Mesenchymal stem cell (in vitro differentiated cells and primary cell): ENCODE data around the gene ZNF607. TPM values are rescaled to one million over a fixed set of nuclear protein-coding genes. Genes with fewer than 3 reads are reported as not detected.
"Not testable (repeated sequence)": the region's sequence is repeated elsewhere in the genome, so short reads cannot be mapped to it uniquely, and the experiment has no call there.

Source experiments
- DNase-seq: peaks from one replicate; pipeline ENCODE4 v3.0.0-alpha.2; 2013
- H2AFZ ChIP-seq: one replicate; pipeline ENCODE4 v1.6.1; 2013; ENCODE audit warnings: low read depth, mild to moderate bottlenecking, control low read depth, inconsistent platforms, low read length, moderate library complexity
- H2AK5ac ChIP-seq: 2 replicates; pipeline ENCODE4 v1.6.1; 2013; ENCODE audit warnings: low read length, moderate library complexity, mild to moderate bottlenecking, inconsistent platforms; ENCODE audit not compliant: severe bottlenecking
- H2BK120ac ChIP-seq: one replicate; pipeline ENCODE4 v1.6.1; 2013; ENCODE audit warnings: low read depth, mild to moderate bottlenecking, inconsistent platforms, low read length, moderate library complexity
- H2BK12ac ChIP-seq, 2 experiments: one replicate each; pipeline ENCODE4 v1.6.1; 2013; ENCODE audit warnings: inconsistent platforms in 2 of 2, low read length in 2 of 2, mild to moderate bottlenecking in 2 of 2, moderate library complexity in 2 of 2, control low read depth in 1 of 2
- H2BK15ac ChIP-seq: one replicate; pipeline ENCODE4 v1.6.1; 2013; ENCODE audit warnings: mild to moderate bottlenecking, low read depth, inconsistent platforms; ENCODE audit not compliant: poor library complexity, severe bottlenecking
- H2BK5ac ChIP-seq: 2 replicates; pipeline ENCODE4 v1.6.1; 2013; ENCODE audit warnings: low read depth, mild to moderate bottlenecking, low read length, control low read depth, inconsistent platforms; ENCODE audit not compliant: poor library complexity, severe bottlenecking
- H3K14ac ChIP-seq, 2 experiments: one replicate each; pipeline ENCODE4 v1.6.1; 2013; ENCODE audit warnings: inconsistent platforms in 2 of 2, low read length in 2 of 2, control low read depth in 1 of 2, mild to moderate bottlenecking in 1 of 2, moderate library complexity in 1 of 2
- H3K18ac ChIP-seq, 2 experiments: one replicate each; pipeline ENCODE4 v1.6.1; 2013; ENCODE audit warnings: inconsistent platforms in 2 of 2, low read length in 2 of 2, control low read depth in 1 of 2, low read depth in 1 of 2, mild to moderate bottlenecking in 1 of 2
- H3K23ac ChIP-seq, 2 experiments: one replicate each; pipeline ENCODE4 v1.6.1; 2013; ENCODE audit warnings: inconsistent platforms in 2 of 2, low read length in 2 of 2, mild to moderate bottlenecking in 2 of 2, moderate library complexity in 2 of 2, control low read depth in 1 of 2
- H3K27ac ChIP-seq: 2 replicates; pipeline ENCODE4 v1.5.1; 2013; ENCODE audit warnings: mild to moderate bottlenecking, moderate library complexity, low read length, control low read depth, inconsistent platforms; ENCODE audit not compliant: poor library complexity, severe bottlenecking
- H3K27me3 ChIP-seq, 2 experiments: 2 replicates each; pipeline versions ENCODE4 v1.6.1 to v1.7.0; 2013; ENCODE audit warnings: low read length in 2 of 2, mild to moderate bottlenecking in 2 of 2, moderate library complexity in 2 of 2, control low read depth in 1 of 2, inconsistent platforms in 1 of 2; ENCODE audit not compliant: control insufficient read depth in 1 of 2, insufficient read depth in 1 of 2
- H3K36me3 ChIP-seq, 2 experiments: 2 replicates each; pipeline versions ENCODE4 v1.6.1 to v1.7.0; 2013; ENCODE audit warnings: low read length in 2 of 2, control low read depth in 1 of 2, inconsistent platforms in 1 of 2, low read depth in 1 of 2, mild to moderate bottlenecking in 1 of 2; ENCODE audit not compliant: insufficient read depth in 2 of 2, control insufficient read depth in 1 of 2
- H3K4ac ChIP-seq, 2 experiments: one replicate each; pipeline ENCODE4 v1.6.1; 2013; ENCODE audit warnings: inconsistent platforms in 2 of 2, low read length in 2 of 2, mild to moderate bottlenecking in 2 of 2, moderate library complexity in 2 of 2, control low read depth in 1 of 2, low read depth in 1 of 2
- H3K4me1 ChIP-seq: 2 replicates; pipeline ENCODE4 v1.6.1; 2013; ENCODE audit warnings: low read depth, low read length, control low read depth; ENCODE audit not compliant: control insufficient read depth, insufficient read depth
- H3K4me2 ChIP-seq: 2 replicates; pipeline ENCODE4 v1.6.1; 2013; ENCODE audit warnings: low read length, mild to moderate bottlenecking, inconsistent platforms; ENCODE audit not compliant: poor library complexity, severe bottlenecking
- H3K4me3 ChIP-seq, 2 experiments: 2 replicates each; pipeline versions ENCODE4 v1.5.1 to v1.7.0; 2013; ENCODE audit warnings: low read length in 2 of 2, mild to moderate bottlenecking in 2 of 2, control low read depth in 1 of 2, low read depth in 1 of 2; ENCODE audit not compliant: insufficient read depth in 1 of 2
- H3K79me1 ChIP-seq: replicated peaks from 2 replicates; pipeline ENCODE4 v1.6.1; 2013; ENCODE audit warnings: mild to moderate bottlenecking, control low read depth, low read length, inconsistent platforms; ENCODE audit not compliant: poor library complexity, severe bottlenecking
- H3K9ac ChIP-seq: 2 replicates; pipeline ENCODE4 v1.7.0; 2013; ENCODE audit warnings: mild to moderate bottlenecking, low read length, moderate library complexity
- H3K9me3 ChIP-seq: 2 replicates; pipeline ENCODE4 v1.7.0; 2013; ENCODE audit warnings: mild to moderate bottlenecking, low read length; ENCODE audit not compliant: control insufficient read depth
- H4K8ac ChIP-seq: one replicate; pipeline ENCODE4 v1.6.1; 2013; ENCODE audit warnings: inconsistent platforms, mild to moderate bottlenecking, low read length, moderate library complexity
- H4K91ac ChIP-seq: one replicate; pipeline ENCODE4 v1.6.1; 2013; ENCODE audit warnings: mild to moderate bottlenecking, low read length, inconsistent platforms
- WGBS: methylation state at CpG from one replicate; pipeline ENCODE4 v1.1.7; 2013; ENCODE audit warnings: mixed read lengths; 5-methylcytosine and 5-hydroxymethylcytosine counted together
- polyA plus RNA-seq, 2 experiments: library from polyadenylated mRNA; stranded (reverse); fragments of 200-250 nt; gene quantifications; one replicate each; pipeline ENCODE4 v1.2.3, GENCODE V29; 2013

Gene ZNF607
- 1.7 TPM for polyA plus RNA-seq (2013, experiment 1 of 2)
- polyA plus RNA-seq (2013, experiment 2 of 2): 1.9 TPM

- under 1% methylated on average over 54 of the region's 54 CpGs for WGBS
- peak within 1 kb of the TSS; percentile 0 to 64 for H3K4ac ChIP-seq
- H3K9me3 ChIP-seq: peaks cover 37% of the 10 kb centered on the region
- H2BK15ac ChIP-seq: peak within 1 kb of the TSS; percentile 44
- H3K4me1 ChIP-seq: no peaks in the 10 kb centered on the region
- no peak within 1 kb of the TSS for H2BK5ac ChIP-seq
- peak within 1 kb of the TSS; percentile 26 for H3K27ac ChIP-seq
- no peak within 1 kb of the TSS for H3K14ac ChIP-seq
- H3K18ac ChIP-seq: peak within 1 kb of the TSS; percentile 61 to 79
- H2BK12ac ChIP-seq: no peak within 1 kb of the TSS
- peak within 1 kb of the TSS; percentile 86 for H3K4me2 ChIP-seq
- no peak within 1 kb of the TSS for H3K23ac ChIP-seq
- H4K91ac ChIP-seq: no peak within 1 kb of the TSS
- H3K36me3 ChIP-seq: peaks cover 0 to 6% of the 10 kb centered on the region in 2 experiments
- peak within 1 kb of the TSS; percentile 52 for H4K8ac ChIP-seq
- peaks cover 12% of the 10 kb centered on the region for H3K79me1 ChIP-seq
- H3K4me3 ChIP-seq: peak within 1 kb of the TSS; percentile 80 to 88
- no peak within 1 kb of the TSS for H2BK120ac ChIP-seq
- H2AK5ac ChIP-seq: no peak within 1 kb of the TSS
- H3K27me3 ChIP-seq: no peaks in the 10 kb centered on the region
- peak within 1 kb of the TSS; percentile 91 for H2AFZ ChIP-seq
- DNase-seq: peak; percentile 88
- peak within 1 kb of the TSS; percentile 88 for H3K9ac ChIP-seq
Observed at GRCh38 chr19:37719111-37719926, at the start of gene ZNF607. TSS of gene ZNF607 (minus strand) at chr19:37719761. CDS start at chr19:37711618, 8,143 bp downstream.

- Histone ChIP-seq H4K8ac (no peak overlapping the region), H3K23ac (no peak overlapping the region), H3K14ac (no peak overlapping the region), H2BK15ac (no peak overlapping the region), H3K9ac (no peak overlapping the region), H3K4me2 (no peak overlapping the region), H2AFZ (no peak overlapping the region), H3K27ac (no peak overlapping the region), H3K79me1 (no peaks in the 10 kb centered on the region), H3K36me3 (peaks cover 12 to 44% of the 10 kb centered on the region in 2 experiments), H2BK12ac (no peak overlapping the region), H3K4me3 (no peak overlapping the region), H3K27me3 (no peaks in the 10 kb centered on the region), H2BK120ac (no peak overlapping the region), H3K4ac (no peak overlapping the region), H2BK5ac (no peak overlapping the region), H3K4me1 (no peaks in the 10 kb centered on the region), H3K18ac (no peak overlapping the region), H3K9me3 (peaks cover 53% of the 10 kb centered on the region), H2AK5ac (no peak overlapping the region), H4K91ac (no peak overlapping the region)
- no CpG with 5 or more reads among the region's 1 CpG for WGBS
- no peak for DNase-seq
Observed at GRCh38 chr19:37763488-37763887, 43.9 kb upstream of the ZNF607 start.

GRCh38 chr19:37757683-37758082, 38.1 kb upstream of the ZNF607 start:
- H2BK120ac ChIP-seq, H3K14ac ChIP-seq, DNase-seq, H3K27me3 ChIP-seq, H3K4me2 ChIP-seq, H3K4me1 ChIP-seq, H2AK5ac ChIP-seq, H2AFZ ChIP-seq, H3K4ac ChIP-seq, H2BK12ac ChIP-seq, H3K23ac ChIP-seq, H3K79me1 ChIP-seq, H3K9ac ChIP-seq, H3K4me3 ChIP-seq, H4K8ac ChIP-seq, H3K27ac ChIP-seq, H2BK15ac ChIP-seq, H4K91ac ChIP-seq, H2BK5ac ChIP-seq, H3K18ac ChIP-seq: not testable (repeated sequence)
- Histone ChIP-seq H3K9me3 (peaks cover 47% of the 10 kb centered on the region), H3K36me3 (peaks cover 0 to 23% of the 10 kb centered on the region in 2 experiments)
- 100% methylated on average over 1 of the region's 4 CpGs for WGBS

GRCh38 chr19:37738371-37738770, 18.8 kb upstream of the ZNF607 start:
- peak overlapping the region in 1 of 2 experiments; percentile 36 for H3K4me3 ChIP-seq
- no peak overlapping the region for H2AK5ac ChIP-seq
- H3K9me3 ChIP-seq: peaks cover 79% of the 10 kb centered on the region
- no peak overlapping the region for H2AFZ ChIP-seq
- no peaks in the 10 kb centered on the region for H3K79me1 ChIP-seq
- no peak overlapping the region for H3K9ac ChIP-seq
- H3K4me2 ChIP-seq: no peak overlapping the region
- H4K8ac ChIP-seq: no peak overlapping the region
- H2BK12ac ChIP-seq: no peak overlapping the region
- no peak overlapping the region for H3K4ac ChIP-seq
- no peak overlapping the region for H2BK120ac ChIP-seq
- no peak overlapping the region for H3K23ac ChIP-seq
- H2BK5ac ChIP-seq: no peak overlapping the region
- H3K27ac ChIP-seq: no peak overlapping the region
- H3K36me3 ChIP-seq: peaks cover 0 to 19% of the 10 kb centered on the region in 2 experiments
- no peaks in the 10 kb centered on the region for H3K4me1 ChIP-seq
- no peak overlapping the region for H3K14ac ChIP-seq
- no peak overlapping the region for H3K18ac ChIP-seq
- no peak overlapping the region for H2BK15ac ChIP-seq
- no peak overlapping the region for H4K91ac ChIP-seq
- no peaks in the 10 kb centered on the region for H3K27me3 ChIP-seq
- 73% methylated on average over 4 of the region's 5 CpGs for WGBS
- DNase-seq: no peak
